ENCODE data around the gene XIRP2. TPM values are rescaled to one million over a fixed set of nuclear protein-coding genes. Genes with fewer than 3 reads are reported as not detected.

XIRP2 gene
- under 1 TPM; under 0.01 to 0.14 TPM for total RNA-seq
- polyA plus RNA-seq, result under 1 TPM in 1 of 2 donors, not detected in 1; 0.01 TPM

DNA sequence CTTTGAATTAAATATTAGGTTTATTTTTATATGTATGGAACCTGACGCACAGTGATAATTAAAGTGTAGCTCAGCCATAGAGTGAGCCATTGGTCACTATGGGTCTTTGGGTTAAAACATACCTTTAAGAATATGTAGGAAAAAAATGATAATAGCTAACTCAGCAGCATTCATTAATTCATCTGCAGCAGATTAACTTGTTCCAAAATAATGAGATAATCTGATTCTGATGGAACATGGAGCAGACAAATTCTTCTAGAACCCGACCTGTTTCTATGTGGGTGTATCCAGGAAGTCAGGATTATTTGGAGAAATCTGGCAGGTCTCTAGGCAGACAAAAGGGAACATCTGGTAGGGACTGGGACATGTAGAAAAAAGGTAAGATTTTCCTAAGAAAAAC, at the start of gene XIRP2:
Gene XIRP2 (plus strand): TSS at position 301 of the 400 bp plus-strand sequence. CDS start 15,003 bp downstream, outside the sequence.
- H3K9ac ChIP-seq (ENCODE audit: low read depth in 1 of 2, low read length in 2 of 2), result no peak within 1 kb of the TSS
- H3K36me3 ChIP-seq (ENCODE audit: control insufficient read depth in 4 of 4, insufficient read depth in 3 of 4, low read depth in 1 of 4, low read length in 3 of 4), result no peaks in the 10 kb centered on the region
- H3K27me3 ChIP-seq (ENCODE audit: control insufficient read depth in 4 of 4, insufficient read depth in 4 of 4, low read length in 3 of 4), result no peaks in the 10 kb centered on the region
- H3K4me3 ChIP-seq (ENCODE audit: low read depth in 1 of 3, low read length in 3 of 3), result no peak within 1 kb of the TSS
- H3K9me3 ChIP-seq (ENCODE audit: control insufficient read depth in 4 of 4, low read length in 3 of 4), result no peaks in the 10 kb centered on the region
- no peak for DNase-seq (ENCODE audit: low spot score)
- H3K4me1 ChIP-seq (ENCODE audit: control insufficient read depth in 4 of 4, insufficient read depth in 4 of 4, low read length in 3 of 4), result no peaks in the 10 kb centered on the region
- no peak within 1 kb of the TSS for H3K27ac ChIP-seq (ENCODE audit: low read depth in 1 of 2, low read length in 2 of 2)
- TF ChIP-seq, protein P1, sequence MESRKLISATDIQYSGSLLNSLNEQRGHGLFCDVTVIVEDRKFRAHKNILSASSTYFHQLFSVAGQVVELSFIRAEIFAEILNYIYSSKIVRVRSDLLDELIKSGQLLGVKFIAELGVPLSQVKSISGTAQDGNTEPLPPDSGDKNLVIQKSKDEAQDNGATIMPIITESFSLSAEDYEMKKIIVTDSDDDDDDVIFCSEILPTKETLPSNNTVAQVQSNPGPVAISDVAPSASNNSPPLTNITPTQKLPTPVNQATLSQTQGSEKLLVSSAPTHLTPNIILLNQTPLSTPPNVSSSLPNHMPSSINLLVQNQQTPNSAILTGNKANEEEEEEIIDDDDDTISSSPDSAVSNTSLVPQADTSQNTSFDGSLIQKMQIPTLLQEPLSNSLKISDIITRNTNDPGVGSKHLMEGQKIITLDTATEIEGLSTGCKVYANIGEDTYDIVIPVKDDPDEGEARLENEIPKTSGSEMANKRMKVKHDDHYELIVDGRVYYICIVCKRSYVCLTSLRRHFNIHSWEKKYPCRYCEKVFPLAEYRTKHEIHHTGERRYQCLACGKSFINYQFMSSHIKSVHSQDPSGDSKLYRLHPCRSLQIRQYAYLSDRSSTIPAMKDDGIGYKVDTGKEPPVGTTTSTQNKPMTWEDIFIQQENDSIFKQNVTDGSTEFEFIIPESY (IDR thresholded peaks at IDR 0.05), result no peak
- TF ChIP-seq RXRA (IDR thresholded peaks at IDR 0.05) (no peak), GABPA (IDR thresholded peaks at IDR 0.05 in 1 of 2, conservative IDR thresholded peaks at IDR 0.05 in 1 of 2) (no peak), FOXA2 (IDR thresholded peaks at IDR 0.05) (no peak), TAF1 (conservative IDR thresholded peaks at IDR 0.05) (no peak), SP1 (IDR thresholded peaks at IDR 0.05) (no peak)
- TF ChIP-seq, protein P2, sequence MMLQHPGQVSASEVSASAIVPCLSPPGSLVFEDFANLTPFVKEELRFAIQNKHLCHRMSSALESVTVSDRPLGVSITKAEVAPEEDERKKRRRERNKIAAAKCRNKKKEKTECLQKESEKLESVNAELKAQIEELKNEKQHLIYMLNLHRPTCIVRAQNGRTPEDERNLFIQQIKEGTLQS (IDR thresholded peaks at IDR 0.05), result no peak
- WGBS, result 73% methylated on average over 2 of the region's 2 CpGs

GRCh38 chr2:166841152-166841551, 47.1 kb upstream of the XIRP2 start:
- TF ChIP-seq, protein P3, sequence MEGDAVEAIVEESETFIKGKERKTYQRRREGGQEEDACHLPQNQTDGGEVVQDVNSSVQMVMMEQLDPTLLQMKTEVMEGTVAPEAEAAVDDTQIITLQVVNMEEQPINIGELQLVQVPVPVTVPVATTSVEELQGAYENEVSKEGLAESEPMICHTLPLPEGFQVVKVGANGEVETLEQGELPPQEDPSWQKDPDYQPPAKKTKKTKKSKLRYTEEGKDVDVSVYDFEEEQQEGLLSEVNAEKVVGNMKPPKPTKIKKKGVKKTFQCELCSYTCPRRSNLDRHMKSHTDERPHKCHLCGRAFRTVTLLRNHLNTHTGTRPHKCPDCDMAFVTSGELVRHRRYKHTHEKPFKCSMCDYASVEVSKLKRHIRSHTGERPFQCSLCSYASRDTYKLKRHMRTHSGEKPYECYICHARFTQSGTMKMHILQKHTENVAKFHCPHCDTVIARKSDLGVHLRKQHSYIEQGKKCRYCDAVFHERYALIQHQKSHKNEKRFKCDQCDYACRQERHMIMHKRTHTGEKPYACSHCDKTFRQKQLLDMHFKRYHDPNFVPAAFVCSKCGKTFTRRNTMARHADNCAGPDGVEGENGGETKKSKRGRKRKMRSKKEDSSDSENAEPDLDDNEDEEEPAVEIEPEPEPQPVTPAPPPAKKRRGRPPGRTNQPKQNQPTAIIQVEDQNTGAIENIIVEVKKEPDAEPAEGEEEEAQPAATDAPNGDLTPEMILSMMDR (IDR thresholded peaks at IDR 0.05; ENCODE audit: low read depth, low read length, missing input control), result no peak
- TF ChIP-seq, protein P1 (IDR thresholded peaks at IDR 0.05), result no peak
- no peak for TF ChIP-seq YY1 (IDR thresholded peaks at IDR 0.05)
- Histone ChIP-seq H3K4me1 (ENCODE audit: control insufficient read depth in 4 of 4, insufficient read depth in 4 of 4, low read length in 3 of 4) (no peaks in the 10 kb centered on the region), H3K36me3 (ENCODE audit: control insufficient read depth in 4 of 4, insufficient read depth in 3 of 4, low read depth in 1 of 4, low read length in 3 of 4) (no peaks in the 10 kb centered on the region), H3K4me3 (ENCODE audit: low read depth in 1 of 3, low read length in 3 of 3) (no peak overlapping the region), H3K9me3 (ENCODE audit: control insufficient read depth in 4 of 4, low read length in 3 of 4) (no peaks in the 10 kb centered on the region), H3K27me3 (ENCODE audit: control insufficient read depth in 4 of 4, insufficient read depth in 4 of 4, low read length in 3 of 4) (no peaks in the 10 kb centered on the region), H3K27ac (ENCODE audit: low read depth in 1 of 2, low read length in 2 of 2) (no peak overlapping the region), H3K9ac (ENCODE audit: low read depth in 1 of 2, low read length in 2 of 2) (no peak overlapping the region)
- no peak for DNase-seq (ENCODE audit: low spot score)
- WGBS, result 53% methylated on average over 2 of the region's 2 CpGs

GRCh38 chr2:166841679-166842078, 46.6 kb upstream of the XIRP2 start:
- no peaks in the 10 kb centered on the region for H3K36me3 ChIP-seq (ENCODE audit: control insufficient read depth in 4 of 4, insufficient read depth in 3 of 4, low read depth in 1 of 4, low read length in 3 of 4)
- H3K27me3 ChIP-seq (ENCODE audit: control insufficient read depth in 4 of 4, insufficient read depth in 4 of 4, low read length in 3 of 4), result peaks cover 0 to 2% (median 0%) of the 10 kb centered on the region in 4 donors
- no peaks in the 10 kb centered on the region for H3K4me1 ChIP-seq (ENCODE audit: control insufficient read depth in 4 of 4, insufficient read depth in 4 of 4, low read length in 3 of 4)
- H3K4me3 ChIP-seq (ENCODE audit: low read depth in 1 of 3, low read length in 3 of 3), result no peak overlapping the region
- peaks cover 0 to under 1% (median 0%) of the 10 kb centered on the region in 4 donors for H3K9me3 ChIP-seq (ENCODE audit: control insufficient read depth in 4 of 4, low read length in 3 of 4)
- no peak for TF ChIP-seq JUND (IDR thresholded peaks at IDR 0.05)
- DNase-seq (ENCODE audit: low spot score), result no peak
- no peak overlapping the region for H3K9ac ChIP-seq (ENCODE audit: low read depth in 1 of 2, low read length in 2 of 2)
- 42% methylated on average over 1 of the region's 1 CpG for WGBS
- H3K27ac ChIP-seq (ENCODE audit: low read depth in 1 of 2, low read length in 2 of 2), result no peak overlapping the region

All from liver (tissue), 9 donors.